K562 (cell line): ENCODE measurements around the gene CUX1. TPM values are rescaled to one million over a fixed set of nuclear protein-coding genes. Genes with fewer than 3 reads are reported as not detected.
A peak's percentile ranks its signal among the peaks of the same experiment; 100 is the strongest.
"Not testable (repeated sequence)": the region's sequence is repeated elsewhere in the genome, so short reads cannot be mapped to it uniquely, and the experiment has no call there.

ENCODE experiments used
- ATAC-seq: fragments of 200-7000 bp; cut with Tn5 transposase; 3 replicates; pipeline ENCODE4 v1.9.1; 2020; ENCODE audit warnings: moderate library complexity
- BruUV-seq: library from RNA; stranded (reverse); fragments of 400-500 nt; replicated peaks from 2 replicates; lab custom pipeline; 2021; lab: Mats Ljungman, UMichigan
- CTCF ChIA-PET: fragments of 300-600 bp; formaldehyde crosslinking; extraction: SDS; loops from one replicate; lab custom pipeline; 2021; ENCODE audit warnings: low intra/inter-chr PET ratio; lab: Yijun Ruan, JAX
- POLR2A ChIA-PET: fragments of 300-600, 350-650 bp; sonication (Branson Sonifier 250); formaldehyde crosslinking; extraction: SDS; loops from one replicate; lab custom pipeline; 2021; ENCODE audit warnings: antibody characterized with exemption, inconsistent platforms; lab: Yijun Ruan, JAX
- DNase-seq, 4 experiments: peaks; one replicate each; pipeline versions ENCODE4 v3.0.0 to v3.0.0-alpha.2; 2011 to 2018; ENCODE audit warnings: low spot score in 3 of 4, mixed read lengths in 3 of 4; ENCODE audit errors: extremely low read depth in 1 of 4
- FAIRE-seq: peaks from 2 replicates; lab custom pipeline; 2011; peaks lifted over from hg19 to GRCh38; lab: Jason Lieb, UNC
- H2AFZ ChIP-seq: 2 replicates; pipeline ENCODE4 v1.6.0; 2011; ENCODE audit warnings: low read depth, low read length, control low read depth, inconsistent platforms
- H3K27ac ChIP-seq: fragments of 200-600 bp; 3 replicates; pipeline ENCODE4 v1.8.0; 2011; ENCODE audit warnings: low read depth, mild to moderate bottlenecking, control low read depth, inconsistent platforms, low read length, moderate library complexity, mixed read lengths; ENCODE audit errors: extremely low read depth
- H3K27me3 ChIP-seq, 2 experiments: fragments of 300-600 bp in 1 of 2; 2 replicates in 1 of 2; 3 replicates in 1 of 2; pipeline versions ENCODE4 v1.6.0 to v1.8.0; 2011; ENCODE audit warnings: inconsistent platforms in 2 of 2, low read length in 2 of 2, mild to moderate bottlenecking in 1 of 2, mixed read lengths in 1 of 2, moderate library complexity in 1 of 2; ENCODE audit not compliant: control insufficient read depth in 2 of 2, insufficient read depth in 2 of 2
- H3K36me3 ChIP-seq: fragments of 300-600 bp; 3 replicates; pipeline ENCODE4 v1.8.0; 2011; ENCODE audit warnings: mild to moderate bottlenecking, low read length, inconsistent platforms; ENCODE audit not compliant: control insufficient read depth, insufficient read depth
- H3K4me1 ChIP-seq, 2 experiments: fragments of 200-600 bp in 1 of 2; replicated peaks in 1 of 2; 2 replicates in 1 of 2; 3 replicates in 1 of 2; pipeline versions ENCODE4 v1.5.1 to v1.8.0; 2011; ENCODE audit warnings: inconsistent platforms in 2 of 2, low read length in 2 of 2, mild to moderate bottlenecking in 1 of 2, mixed read lengths in 1 of 2, moderate library complexity in 1 of 2; ENCODE audit not compliant: control insufficient read depth in 2 of 2, insufficient read depth in 2 of 2
- H3K4me2 ChIP-seq: 2 replicates; pipeline ENCODE4 v1.6.1; 2011; ENCODE audit warnings: low read length, control low read depth, inconsistent platforms, mixed read lengths; ENCODE audit not compliant: insufficient read depth
- H3K4me3 ChIP-seq: fragments of 200-600 bp; sonication (generic), shearing (Covaris generic); 2 replicates; pipeline ENCODE4 v1.5.1; 2016; ENCODE audit warnings: control low read depth, inconsistent platforms
- H3K79me2 ChIP-seq: fragments of 200-600 bp; 3 replicates; pipeline ENCODE4 v1.8.0; 2011; ENCODE audit warnings: low read length, inconsistent platforms; ENCODE audit not compliant: control insufficient read depth, insufficient read depth
- H3K9ac ChIP-seq, 2 experiments: 2 replicates each; pipeline versions ENCODE4 v1.6.0 to v1.6.1; 2011; ENCODE audit warnings: low read depth in 2 of 2, low read length in 2 of 2, control low read depth in 1 of 2, inconsistent platforms in 1 of 2, mild to moderate bottlenecking in 1 of 2, mixed read lengths in 1 of 2; ENCODE audit not compliant: insufficient read depth in 1 of 2
- H3K9me1 ChIP-seq: one replicate; pipeline ENCODE4 v1.6.0; 2011; ENCODE audit warnings: inconsistent platforms, mild to moderate bottlenecking, low read length, moderate library complexity; ENCODE audit not compliant: control insufficient read depth, insufficient read depth
- H3K9me3 ChIP-seq: replicated peaks from 2 replicates; pipeline ENCODE4 v1.5.1; 2011; ENCODE audit warnings: low read depth, low read length, inconsistent platforms; ENCODE audit not compliant: control insufficient read depth, insufficient read depth
- H4K20me1 ChIP-seq: replicated peaks from 2 replicates; pipeline ENCODE4 v1.6.1; 2011; ENCODE audit warnings: low read length, inconsistent platforms, mixed read lengths; ENCODE audit not compliant: control insufficient read depth, insufficient read depth
- ESRRA ChIP-seq: fragments of 450-650 bp; IDR thresholded peaks from 2 replicates; pipeline ENCODE4 v1.6.1; 2014; ENCODE audit warnings: low read depth, mild to moderate bottlenecking, moderate library complexity, borderline replicate concordance
- NCOA1 ChIP-seq: fragments of 450-650 bp; IDR thresholded peaks from 2 replicates; pipeline ENCODE4 v1.6.1; 2016; ENCODE audit warnings: low read depth
- RBM25 ChIP-seq: fragments of 200-400 bp; formaldehyde crosslinking; IDR thresholded peaks from 2 replicates; pipeline ENCODE4 v1.6.1; 2018; ENCODE audit warnings: low read length, low read depth, moderate library complexity; ENCODE audit not compliant: severe bottlenecking
- ZNF121 ChIP-seq: sonication (generic); formaldehyde crosslinking; conservative IDR thresholded peaks from 2 replicates; pipeline ENCODE4 v1.8.0; 2022; ENCODE audit warnings: missing genetic modification reagents
- WGBS: fragments of 100-300 bp; shearing (Covaris generic); methylation state at CpG from one replicate; pipeline ENCODE4 v1.1.6; 2016; ENCODE audit warnings: low coverage, mixed read lengths; ENCODE audit not compliant: insufficient coverage; ENCODE audit errors: missing lambda C conversion rate; 5-methylcytosine and 5-hydroxymethylcytosine counted together
- in situ Hi-C: fragments of 300-500 bp; cut with MboI; formaldehyde crosslinking; loops from 4 replicates; pipeline ENCODE4 v1.15.0; 2018; ENCODE audit warnings: inconsistent platforms, mixed read lengths
- intact Hi-C: fragments of 100-400 bp; cut with micrococcal nuclease; formaldehyde crosslinking; loops from 2 replicates; pipeline ENCODE4 v1.14.2; 2022
- polyA plus RNA-seq, 8 experiments: library from polyadenylated mRNA; depleted of rRNA in 4 of 8; stranded (reverse) in 5 of 8; unstranded in 3 of 8; fragments of >200 nt; fragmentation: Nextera tagmentation in 2 of 8; fragmentation: Illumina TruSeq in 1 of 8; extraction: Ambion mirVana in 2 of 8; extraction: Trizol in 1 of 8; gene quantifications; 2 replicates each; pipeline versions ENCODE4 v1.2.1 to v1.2.3, GENCODE V29; 2011 to 2014; ENCODE audit warnings: inconsistent platforms in 1 of 8, missing spikeins in 1 of 8
- total RNA-seq, 7 experiments: library from RNA; depleted of rRNA in 6 of 7; stranded (reverse); fragments of >200 nt in 6 of 7; fragmentation: Illumina TruSeq in 2 of 7; extraction: Trizol in 2 of 7; gene quantifications; 2 replicates each; pipeline versions ENCODE4 v1.2.1 to v1.2.3, GENCODE V29; 2011 to 2021; ENCODE audit warnings: low replicate concordance in 1 of 7

CUX1 gene
- total and polyA plus RNA-seq, 9 of the 15 experiments (the other 6 are each of a cell fraction or from before 2014, with no cell fraction given) = 3.6 to 55.3 (median 25.2) TPM

GRCh38 chr7:102183848-102184247 lies 366.4 kb downstream of the CUX1 start:
- H3K4me2 ChIP-seq, ATAC-seq, DNase-seq, H3K79me2 ChIP-seq, POLR2A ChIA-PET, FAIRE-seq, H3K9ac ChIP-seq, H3K4me1 ChIP-seq, H3K9me3 ChIP-seq, H3K27ac ChIP-seq, H3K4me3 ChIP-seq, BruUV-seq, H2AFZ ChIP-seq, intact Hi-C loops, in situ Hi-C loops, H3K27me3 ChIP-seq, CTCF ChIA-PET, H3K9me1 ChIP-seq, H4K20me1 ChIP-seq: not testable (repeated sequence)
- peak; percentile 80 for TF ChIP-seq ZNF121 (CRISPR knock-in tag)
- 94% methylated on average over 7 of the region's 7 CpGs for WGBS
- peaks cover 36% of the 10 kb centered on the region; the same call in 2 of the 3 replicates for H3K36me3 ChIP-seq

- Histone ChIP-seq H3K4me1 (no peaks in the 10 kb centered on the region), H3K9ac (no peak overlapping the region), H3K27me3 (no peaks in the 10 kb centered on the region), H3K9me3 (no peaks in the 10 kb centered on the region), H3K4me2 (no peak overlapping the region), H3K27ac (no peak overlapping the region), H3K9me1 (no peaks in the 10 kb centered on the region), H4K20me1 (no peaks in the 10 kb centered on the region), H3K4me3 (no peak overlapping the region), H2AFZ (no peak overlapping the region), H3K36me3 (peaks cover 36% of the 10 kb centered on the region; the same call in 2 of the 3 replicates), H3K79me2 (no peaks in the 10 kb centered on the region)
- DNase-seq (no peak), FAIRE-seq (no peak), ATAC-seq (no peak)
- TF ChIP-seq RBM25 = peak; percentile 37
- peak; percentile 67 for TF ChIP-seq ESRRA
- TF ChIP-seq NCOA1 = no peak
- no TSS peak for BruUV-seq
- 95% methylated on average over 4 of the region's 4 CpGs for WGBS
- CTCF ChIA-PET = no interaction called here
- in situ Hi-C loops = no loop called here
- POLR2A ChIA-PET = no interaction called here
- intact Hi-C loops = no loop called here
Observed at GRCh38 chr7:102184303-102184702, 366.9 kb downstream of the CUX1 start.
